GM18520 (cell line): ENCODE results near the gene ADM2.

ENCODE experiments used
- ATAC-seq: cut with Tn5 transposase; IDR thresholded peaks from one replicate; pipeline ENCODE4 v1.9.1; 2021; ENCODE audit not compliant: unreplicated experiment

Gene ADM2

DNA sequence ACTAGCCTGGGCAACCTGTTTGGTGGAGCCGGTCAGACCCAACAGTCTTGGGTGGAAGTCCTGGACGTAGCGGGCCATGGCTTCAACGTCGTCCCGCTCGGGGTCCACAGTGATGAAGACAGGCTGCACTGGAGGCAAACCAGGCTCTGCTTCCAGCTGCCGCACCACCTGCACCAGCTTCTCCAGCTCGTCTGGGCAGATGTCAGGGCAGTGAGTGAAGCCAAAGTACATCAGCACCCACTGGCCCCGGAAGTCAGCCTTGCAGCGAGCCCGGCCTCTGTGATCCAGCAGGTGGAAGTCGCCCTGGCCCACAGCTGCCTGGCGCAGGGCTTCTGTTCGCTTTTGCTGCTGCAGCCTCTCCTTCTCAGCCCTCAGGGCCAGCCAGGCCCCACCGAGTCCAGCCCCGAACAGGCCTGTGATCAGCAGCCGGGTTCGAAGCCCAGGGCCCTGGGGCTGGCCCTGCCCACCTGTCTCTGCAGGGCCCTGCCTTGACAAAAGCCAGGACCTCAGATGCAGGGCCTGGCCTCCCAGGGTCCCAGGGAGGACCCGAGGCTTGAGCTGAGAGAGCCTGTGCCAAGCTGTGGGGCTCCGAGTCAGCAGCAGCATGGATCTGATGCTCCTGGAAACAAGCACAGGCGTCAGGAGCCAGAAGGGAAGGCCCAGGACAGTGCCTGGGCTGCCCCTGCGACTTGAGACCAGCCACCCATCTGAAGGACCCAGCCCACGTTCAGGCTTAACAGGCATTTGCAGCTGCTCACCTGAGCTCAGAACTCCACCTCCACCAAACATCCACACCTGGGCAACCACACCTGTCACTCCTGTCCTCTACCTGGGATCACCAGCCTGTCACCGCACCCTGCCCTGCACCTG is 42.7 kb downstream of the ADM2 start:
- no peak for ATAC-seq

DNA sequence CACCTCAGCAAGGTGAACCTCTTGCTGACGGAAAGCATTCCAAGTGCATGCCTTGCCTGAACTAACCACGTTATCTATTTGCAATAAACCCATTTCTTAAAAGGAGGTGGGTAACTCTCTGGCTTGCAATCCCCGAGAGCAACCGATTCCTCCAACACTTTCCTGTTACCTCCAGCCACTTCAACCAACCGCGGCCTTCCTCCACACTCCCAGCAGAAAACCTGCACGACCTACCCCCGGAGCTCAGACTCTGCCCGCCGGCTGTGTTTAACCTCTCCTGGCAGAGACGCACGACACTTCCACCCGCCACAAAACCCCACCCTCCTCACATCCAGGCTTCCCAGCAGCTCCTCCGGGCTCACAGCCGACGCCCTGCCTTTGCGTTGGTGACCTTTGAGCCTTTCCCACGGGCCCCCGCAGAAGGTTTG is 43.3 kb downstream of the ADM2 start:
- ATAC-seq: no peak

DNA sequence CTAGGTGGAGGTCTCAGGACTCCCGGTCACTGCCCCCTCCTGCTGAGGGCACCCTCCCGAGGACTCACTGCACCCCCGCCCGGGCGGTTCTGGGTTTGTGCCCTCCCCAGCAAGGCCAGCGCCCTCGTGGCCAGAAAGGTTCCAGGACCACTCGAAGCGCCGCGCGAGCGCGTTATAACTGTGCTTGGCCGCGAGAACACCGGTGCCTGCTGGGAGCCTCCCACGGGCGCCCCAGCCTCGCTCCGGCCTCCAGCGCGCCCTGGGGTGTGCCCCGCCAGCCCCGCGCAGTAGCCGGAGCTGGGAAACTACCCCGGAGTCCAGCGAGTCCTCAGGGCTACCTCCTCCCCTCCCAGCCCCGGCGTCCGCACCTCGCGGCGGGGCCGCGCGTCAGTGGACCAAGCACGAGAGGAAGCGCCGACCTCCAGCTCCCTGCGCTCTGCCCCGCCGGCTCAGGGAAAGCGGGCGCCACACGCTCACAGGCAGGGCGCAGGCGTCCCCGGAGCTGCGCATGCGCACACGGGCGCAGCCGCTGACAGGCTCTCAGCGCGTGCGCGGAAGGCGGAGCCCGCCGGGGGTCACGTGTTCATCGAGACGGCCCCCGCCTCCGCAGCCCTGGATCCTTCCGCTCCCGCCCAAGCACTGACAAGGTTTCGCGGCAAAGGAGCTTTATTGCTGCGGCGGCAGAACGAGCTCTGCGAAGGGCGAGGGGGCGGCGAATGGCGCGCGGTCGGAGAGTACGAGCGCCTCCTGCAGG is 43.9 kb downstream of the ADM2 start, which contains the start of gene SCO2:
SCO2 (minus strand) TSS at position 495 of the 754 bp plus-strand sequence. CDS start 1,187 bp downstream, outside the sequence.
- ATAC-seq: peak; percentile 31

DNA sequence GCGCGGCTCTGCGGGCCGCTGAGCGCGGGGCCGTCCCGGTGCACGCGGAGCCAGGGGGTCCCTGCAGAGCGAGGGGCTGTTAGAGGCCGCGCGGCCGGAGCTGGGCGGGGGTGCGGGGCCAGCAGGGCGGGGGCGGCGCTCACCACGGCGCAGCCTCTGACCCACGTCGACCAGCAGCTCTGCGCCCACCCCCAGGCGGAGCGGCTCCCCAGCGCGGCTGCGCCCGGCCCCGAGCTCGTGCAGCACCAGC is 44.4 kb downstream of the ADM2 start:
- ATAC-seq: no peak

DNA sequence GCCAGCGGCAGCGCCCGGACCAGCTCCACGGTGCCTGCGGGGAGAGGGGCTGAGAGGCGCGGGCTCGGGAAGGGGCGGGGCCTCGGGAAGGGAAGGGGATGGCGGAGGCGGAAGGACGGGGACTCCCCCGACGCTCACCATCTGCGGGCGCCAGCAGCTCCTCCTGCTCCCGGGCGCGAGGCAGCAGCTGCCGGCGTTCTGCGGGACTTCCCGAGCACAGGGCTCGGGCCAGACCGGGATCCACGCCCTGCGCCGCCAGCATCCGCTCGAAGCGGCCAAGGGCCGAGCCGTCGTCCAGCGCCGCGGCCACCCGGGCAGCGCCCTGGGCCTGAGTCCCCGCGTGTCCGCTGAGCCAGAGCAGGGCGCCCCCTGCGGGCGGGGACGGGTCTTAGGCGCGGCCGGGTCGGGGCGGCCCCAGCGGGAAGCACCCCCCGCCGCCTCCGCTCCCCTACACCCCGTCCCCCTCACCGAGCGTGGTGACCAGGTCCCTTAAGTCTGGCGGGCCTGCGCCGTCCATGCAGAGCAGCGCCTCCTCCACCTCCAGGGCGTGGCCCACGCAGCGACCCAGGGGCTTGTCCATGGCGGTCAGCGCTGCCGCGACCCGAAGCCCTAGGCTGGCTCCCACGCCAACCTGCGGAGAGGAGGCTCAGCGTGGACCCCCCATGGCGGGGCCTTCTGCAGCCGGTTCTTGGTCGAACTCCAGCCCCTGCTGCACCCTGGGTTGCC is 44.9 kb downstream of the ADM2 start:
- peak; percentile 23 for ATAC-seq

DNA sequence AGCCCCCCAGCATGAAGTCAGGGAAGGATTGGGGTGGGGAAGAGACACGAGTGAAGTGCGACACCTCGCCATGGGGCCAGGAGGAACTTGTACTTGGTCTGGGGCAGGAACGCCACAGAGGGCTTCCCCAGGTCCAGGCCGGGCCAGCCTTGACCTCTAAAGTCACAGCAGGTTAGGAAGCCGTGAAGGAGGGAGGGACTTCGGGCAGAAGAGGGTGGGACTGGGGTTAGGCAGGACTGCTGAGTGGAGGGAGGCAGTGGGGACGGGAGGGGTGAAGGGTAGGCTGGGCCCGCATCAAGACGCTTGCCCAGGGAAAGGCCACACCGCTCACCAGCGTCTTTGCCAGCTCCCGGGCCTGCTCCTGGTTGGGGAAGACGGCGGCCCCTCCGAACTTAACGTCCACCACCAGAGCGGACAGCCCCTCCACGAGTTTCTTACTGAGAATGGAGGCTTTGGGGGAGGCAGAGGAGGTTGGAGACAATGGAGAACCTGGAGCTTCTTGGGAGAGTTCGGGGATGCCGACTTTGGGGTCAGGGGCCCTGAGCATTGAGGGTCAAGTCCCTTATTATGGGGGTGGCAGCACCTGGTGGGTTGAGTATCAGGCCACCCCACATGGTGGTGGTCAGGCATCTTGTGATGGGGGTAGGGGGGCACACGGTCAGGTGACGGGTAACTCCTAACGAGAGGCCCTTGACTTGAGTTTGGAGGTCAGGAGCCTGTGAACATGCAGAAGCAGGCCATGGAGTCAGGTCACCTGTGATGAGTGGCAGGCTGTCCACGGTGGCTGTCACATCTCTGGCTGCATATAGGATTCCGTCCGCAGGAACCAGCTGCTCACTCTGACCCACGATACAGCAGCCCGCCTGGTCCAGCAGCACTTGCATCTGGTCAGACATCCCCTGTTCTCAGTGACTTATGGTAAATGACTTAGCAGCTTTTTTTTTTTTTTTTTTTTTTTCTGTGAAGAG is 45.8 kb downstream of the ADM2 start:
- ATAC-seq: no peak

DNA sequence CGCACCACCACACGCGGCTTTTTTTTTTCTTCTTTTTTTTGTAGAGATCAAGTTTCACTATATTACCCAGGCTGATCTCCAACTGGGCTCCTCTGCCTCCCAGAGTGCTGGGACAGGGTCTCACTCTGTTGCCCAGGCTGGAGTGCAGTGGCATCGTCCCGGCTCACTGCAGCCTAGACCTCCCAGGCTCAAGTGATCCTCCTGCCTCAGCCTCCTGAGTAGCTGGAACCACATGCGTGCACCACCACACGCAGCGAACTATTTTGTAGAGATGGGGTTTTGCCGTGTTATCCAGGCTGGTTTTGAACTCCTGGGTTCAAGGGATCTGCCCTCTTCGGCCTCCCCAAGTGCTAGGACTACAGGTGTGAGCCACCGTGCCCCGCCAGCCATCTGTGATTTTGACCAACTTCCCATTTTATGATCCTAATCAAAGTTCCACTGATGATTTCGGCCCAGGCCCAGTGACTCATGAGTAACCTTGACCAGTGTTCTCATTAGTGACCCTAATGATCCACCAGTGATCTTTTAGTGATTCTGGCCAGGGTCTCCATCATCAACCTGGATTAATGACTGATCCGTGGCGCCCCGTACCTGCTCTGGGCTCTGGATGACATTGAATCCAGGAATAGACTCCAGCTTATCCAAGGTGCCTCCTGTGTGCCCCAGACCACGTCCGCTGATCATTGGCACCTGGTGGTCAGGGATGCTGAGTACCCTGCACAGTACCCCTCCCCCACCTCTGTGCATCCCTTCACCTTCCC is 46.8 kb downstream of the ADM2 start:
- ATAC-seq: no peak

DNA sequence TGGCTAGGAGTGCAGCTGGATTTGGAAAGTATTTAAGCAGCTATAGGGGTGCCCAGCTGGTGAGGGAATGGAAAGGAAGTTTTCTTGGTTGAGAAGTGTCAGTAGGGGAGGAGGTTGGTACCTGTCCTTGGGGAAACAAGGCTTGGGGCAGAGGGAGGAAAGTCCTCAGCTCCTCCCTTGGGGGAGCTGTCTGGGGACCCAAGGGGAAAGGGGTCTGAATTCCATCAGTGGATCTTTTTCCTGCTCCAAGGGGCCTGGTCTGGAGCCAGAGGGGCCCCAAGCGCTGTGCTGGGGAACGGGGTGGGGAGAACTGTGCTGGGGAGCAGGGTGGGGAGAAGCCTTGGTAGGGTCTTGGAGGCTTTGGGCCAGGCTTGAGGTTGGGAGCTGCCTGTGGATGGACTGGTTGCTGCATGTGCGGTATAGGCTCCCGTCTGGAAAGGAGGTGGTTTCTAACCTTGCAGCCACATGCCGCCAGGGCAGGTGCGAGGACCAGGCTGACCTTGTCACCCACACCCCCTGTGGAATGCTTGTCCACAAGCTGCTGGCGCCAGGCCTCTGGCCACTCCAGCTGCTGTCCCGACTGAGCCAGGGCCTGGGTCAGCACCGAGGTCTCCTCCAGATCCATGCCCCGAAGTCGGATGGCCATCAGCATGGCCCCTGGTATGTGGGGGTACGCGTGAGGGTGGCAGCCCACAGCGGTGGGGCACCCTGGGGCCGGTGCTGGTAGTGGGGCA is 47.5 kb downstream of the ADM2 start:
- ATAC-seq: no peak

DNA sequence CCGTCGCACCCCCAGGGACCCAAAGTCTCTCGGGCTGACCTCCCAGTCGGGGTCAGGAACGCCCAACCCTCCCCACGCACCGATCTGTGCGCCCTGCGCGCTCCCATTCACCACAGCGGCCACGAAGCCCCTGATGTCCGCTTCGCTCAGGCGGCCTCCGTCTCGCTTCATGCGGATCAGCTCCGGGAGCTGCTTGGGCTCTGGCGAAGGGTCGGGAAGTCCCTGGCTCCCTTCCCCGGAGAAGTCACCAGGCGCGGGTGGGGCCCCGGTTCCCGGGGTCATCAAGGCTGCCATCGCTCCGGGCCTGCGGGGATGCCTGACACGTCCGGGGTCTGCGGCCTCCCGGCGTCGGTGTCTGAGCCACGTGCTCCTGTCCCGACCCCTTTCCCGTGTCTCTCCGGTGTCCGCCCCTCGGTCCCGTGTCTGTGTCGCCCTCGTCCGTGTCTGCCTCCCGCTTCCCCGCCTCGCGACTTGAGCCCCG is 48.1 kb downstream of the ADM2 start:
- ATAC-seq: no peak

DNA sequence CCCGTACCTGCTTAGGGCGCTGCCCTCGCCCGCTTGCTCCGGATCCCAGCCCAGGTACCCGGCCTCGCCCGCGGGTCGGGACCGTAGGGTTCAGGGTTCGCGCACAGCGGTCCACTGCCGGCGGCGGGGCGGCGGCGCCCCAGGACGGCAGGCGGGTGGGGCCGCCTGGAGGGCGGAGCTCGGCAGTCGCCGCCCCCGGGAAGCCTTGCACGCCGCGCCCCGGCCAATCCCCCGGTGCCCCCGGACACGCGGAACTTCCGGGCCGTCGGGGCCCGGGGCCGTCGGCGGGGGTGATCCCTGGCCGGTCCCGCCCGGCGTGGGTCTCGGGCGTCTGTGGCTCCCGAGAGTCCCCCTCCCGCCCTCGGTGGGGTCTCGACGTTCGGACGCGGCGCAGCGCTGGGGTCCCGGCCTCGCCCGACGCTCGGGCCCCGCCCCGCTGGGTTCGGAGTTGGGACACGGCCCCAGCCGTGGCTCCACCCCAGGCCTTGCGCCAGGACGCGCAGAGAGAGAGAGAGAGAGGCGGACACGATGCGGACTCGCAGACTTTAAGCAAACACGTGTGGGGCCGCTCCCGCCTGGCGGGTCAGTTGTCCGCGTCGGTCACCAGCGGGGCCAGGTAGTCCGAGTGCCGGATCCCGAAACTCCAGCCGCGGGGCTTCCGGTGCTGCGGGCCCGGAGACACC is 48.7 kb downstream of the ADM2 start, which contains the start of gene TYMP:
TYMP (minus strand) TSS at position 116 of the 683 bp plus-strand sequence. CDS start 303 bp downstream, outside the sequence.
- ATAC-seq: peak; percentile 16

DNA sequence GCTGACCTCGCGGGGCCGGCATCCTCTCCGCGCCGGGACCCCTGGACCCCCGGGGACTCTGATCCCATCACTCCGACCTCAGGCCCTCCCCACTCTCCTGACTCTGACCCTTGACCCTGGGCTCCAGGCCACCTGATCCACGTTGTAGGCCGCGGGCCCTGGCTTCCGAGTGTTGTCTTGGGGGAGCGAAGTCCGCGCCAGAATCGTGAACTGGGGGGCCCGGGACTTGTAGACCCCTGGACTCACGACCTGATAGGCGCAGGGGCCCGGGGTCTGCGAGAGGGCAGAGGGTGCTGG is 49.2 kb downstream of the ADM2 start:
- ATAC-seq: no peak

DNA sequence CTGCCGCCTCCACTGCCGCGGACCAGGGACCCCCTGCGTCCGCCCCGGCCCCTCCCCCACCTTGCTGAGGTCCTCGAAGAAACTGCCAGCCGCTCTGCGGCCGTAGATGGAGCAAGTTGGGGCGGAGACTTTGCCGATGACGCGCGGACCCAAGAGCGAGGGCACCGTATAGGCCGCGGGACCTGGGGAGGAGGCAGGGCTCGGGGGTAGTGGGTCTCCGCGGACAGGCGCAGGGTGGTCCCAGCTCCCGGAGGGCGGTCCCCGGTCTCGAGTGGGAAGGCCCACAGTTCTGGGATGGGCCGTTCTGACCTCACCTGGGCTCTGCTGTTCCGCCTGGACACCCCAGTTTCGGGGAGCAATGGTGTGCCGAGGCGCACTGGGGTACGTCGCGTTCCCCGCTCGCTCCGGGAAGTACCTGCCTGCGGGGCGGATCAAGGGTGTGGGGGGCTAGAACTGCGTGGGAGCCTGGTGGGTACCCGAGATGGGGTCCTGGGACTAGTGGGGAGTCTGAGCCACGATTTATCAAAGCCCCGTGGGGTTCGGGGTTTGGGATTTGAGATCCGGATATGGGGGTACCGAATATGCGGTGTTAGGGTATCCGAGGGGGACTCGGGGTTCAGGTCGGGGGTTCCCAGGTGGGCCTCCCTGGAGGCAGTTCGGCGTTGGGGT is 49.7 kb downstream of the ADM2 start:
- ATAC-seq: no peak

DNA sequence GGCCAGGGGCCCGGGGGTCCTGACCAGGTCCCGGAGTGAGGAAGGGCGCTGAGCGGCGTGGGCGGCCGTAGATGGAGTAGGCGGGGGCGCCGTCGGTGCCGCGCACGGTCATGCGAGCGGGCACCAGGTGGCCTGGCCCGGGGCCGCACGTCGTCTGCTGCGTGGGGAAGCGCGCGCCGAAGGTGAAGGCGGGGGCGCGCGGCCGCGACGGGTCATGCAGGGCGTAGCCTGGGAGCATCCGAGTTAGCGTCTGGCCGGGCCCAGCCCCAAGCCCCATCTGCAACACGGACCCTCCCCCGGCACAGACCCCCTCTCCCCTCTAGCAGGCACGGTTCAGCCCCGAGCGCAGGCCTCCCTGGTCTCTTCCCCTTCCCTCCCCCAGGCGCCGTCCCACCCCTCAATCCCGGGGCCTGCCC is 50.2 kb downstream of the ADM2 start:
- ATAC-seq: no peak

DNA sequence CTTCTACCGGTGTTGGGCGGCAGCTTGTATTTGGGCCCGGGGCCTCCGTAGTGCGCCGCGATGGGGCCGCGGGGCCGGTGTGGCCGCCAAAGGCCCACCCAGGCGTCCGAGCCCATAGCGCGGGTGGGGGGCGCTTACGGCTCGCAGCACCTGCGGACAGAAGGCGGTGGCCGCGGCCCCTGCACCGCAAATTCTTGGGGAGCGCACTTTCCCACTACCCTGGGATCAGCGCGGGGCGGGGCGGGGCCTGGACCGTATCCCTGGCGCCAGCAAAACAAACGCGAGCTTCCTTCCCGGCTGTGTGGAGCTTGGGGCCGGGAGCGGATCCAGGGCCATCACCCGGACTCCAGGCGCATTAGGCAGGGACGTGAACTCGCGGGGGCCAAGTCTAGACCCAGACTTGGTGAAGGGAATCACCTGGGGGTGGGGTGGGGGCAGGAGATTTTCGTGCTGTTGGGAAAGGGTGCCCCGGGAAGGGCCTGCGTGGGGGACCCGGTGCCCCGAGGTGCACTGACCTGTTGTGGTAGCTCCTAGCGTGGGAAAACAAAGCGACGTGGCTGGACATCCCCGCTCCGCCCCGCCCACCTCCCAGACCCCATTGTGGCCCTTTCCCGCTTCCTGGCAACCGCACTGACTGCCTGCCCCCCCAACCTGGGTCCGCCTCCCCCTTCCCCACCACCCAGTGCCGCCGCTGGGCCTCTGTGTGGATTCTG is 50.8 kb downstream of the ADM2 start:
- no peak for ATAC-seq

DNA sequence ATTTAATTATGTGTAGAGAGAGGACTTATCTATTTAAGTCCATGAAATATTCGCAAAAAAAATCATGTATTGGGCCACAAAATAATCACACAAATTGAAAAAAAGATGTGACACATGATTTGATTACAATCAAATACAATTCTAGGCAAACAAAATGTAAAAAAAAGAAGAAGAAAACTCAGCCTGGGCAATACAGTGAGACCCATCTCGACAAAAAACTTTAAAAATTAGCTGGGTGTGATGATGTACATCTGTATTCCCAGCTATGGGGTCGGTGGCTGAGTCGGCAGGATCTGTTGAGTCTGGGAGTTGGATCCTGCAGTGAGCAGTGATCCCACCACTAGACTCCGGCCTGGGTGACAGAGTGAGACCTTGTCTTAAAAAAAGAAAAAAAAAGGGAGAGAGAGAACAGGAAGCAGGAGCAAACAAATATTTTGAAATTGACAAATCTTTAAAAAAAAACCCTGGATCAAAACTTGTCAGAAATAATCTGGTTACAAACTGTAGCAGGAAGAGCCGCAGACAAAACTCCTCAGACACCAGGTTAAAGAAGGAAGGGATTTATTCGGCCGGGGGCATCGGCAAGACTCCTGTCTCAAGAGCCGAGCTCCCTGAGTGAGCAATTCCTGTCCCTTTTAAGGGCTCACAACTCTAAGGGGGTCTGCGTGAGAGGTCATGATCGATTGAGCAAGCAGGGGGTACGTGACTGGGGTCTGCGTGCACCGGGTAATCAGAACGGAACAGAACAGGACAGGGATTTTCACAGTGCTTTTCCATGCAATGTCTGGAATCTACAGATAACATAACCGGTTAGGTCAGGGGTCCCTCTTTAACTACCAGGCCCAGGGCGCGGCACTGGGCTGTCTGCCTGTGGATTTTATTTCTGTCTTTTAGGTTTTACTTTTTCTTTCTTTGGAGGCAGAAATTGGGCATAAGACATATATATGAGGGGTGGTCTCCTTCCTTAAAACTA is 51.8 kb downstream of the ADM2 start:
- no peak for ATAC-seq
